Esophagus mucosa (tissue), 1 donor: ENCODE data around the gene DNAH2. TPM values are rescaled to one million over a fixed set of nuclear protein-coding genes. Genes with fewer than 3 reads are reported as not detected.

Source experiments
- ATAC-seq: fragments of 200-7000 bp; cut with Tn5 transposase; one replicate; pipeline ENCODE4 v1.9.1; 2020
- total RNA-seq: library from RNA; stranded (reverse); gene quantifications from one replicate; pipeline ENCODE4 v1.2.4, GENCODE V29; 2023
- donor health status: DM: yes; HTN: yes; CAD: no.

DNAH2 gene
- total RNA-seq, 1 donor from 2014 or later: 0.04 TPM

DNA sequence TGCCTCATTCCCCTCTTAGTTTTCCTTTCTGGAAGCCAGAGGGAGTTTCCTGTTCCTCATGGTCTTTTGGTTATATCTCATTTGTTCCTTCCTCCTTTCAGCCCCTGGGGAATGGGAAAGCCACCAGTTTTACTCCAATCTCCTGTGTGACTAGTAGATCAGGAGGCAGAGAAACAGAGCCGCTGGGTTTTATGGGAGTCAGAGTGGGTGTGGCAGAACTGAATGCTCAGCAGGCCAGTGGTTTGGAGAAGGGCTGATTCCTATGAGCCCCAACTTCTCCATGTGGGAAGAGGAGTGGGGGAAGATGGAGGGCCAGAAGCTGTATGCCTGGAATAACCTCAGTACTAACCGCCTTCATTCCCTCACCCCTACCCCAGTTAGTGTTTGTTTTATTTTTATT is 4.1 kb downstream of the DNAH2 start:
- no peak for ATAC-seq

DNA sequence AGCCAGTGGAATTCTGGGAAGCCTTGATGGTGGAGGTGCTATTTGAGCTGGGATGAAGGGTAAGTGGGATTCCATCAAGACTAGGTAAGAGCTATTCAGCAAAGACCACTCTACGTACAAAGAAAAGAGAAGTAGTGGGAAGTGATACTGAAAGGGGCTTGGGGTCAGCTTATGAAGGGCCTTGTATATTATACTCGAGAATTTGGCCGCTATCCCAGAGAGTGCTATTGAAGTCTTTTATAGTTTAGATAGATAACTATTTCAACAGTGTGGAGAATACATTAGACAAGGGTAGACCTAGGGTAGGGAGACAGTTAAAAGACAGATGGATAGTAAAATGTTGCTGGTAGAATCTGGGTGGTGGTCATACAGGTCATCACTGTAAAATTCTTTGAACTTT is 10.3 kb downstream of the DNAH2 start:
- no peak for ATAC-seq

DNA sequence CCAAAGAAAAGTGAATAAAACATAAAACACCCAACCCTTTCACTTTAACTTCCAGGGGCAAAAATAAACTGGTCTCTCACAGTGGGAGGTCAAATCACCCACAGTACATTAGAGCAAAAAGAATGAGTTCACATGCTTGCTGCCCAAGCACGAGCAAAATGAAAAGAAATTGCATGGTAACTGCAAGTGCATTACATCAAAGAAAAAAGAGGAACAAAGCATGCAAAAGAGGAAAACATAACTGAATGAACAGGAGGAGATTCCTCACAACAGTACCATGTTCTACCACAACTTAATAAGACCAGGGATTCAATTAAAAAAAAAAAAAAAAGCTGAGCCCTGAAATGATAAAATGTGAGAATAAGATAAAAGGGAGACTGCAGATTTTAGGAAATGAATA is 12.3 kb downstream of the DNAH2 start:
- ATAC-seq: no peak

DNA sequence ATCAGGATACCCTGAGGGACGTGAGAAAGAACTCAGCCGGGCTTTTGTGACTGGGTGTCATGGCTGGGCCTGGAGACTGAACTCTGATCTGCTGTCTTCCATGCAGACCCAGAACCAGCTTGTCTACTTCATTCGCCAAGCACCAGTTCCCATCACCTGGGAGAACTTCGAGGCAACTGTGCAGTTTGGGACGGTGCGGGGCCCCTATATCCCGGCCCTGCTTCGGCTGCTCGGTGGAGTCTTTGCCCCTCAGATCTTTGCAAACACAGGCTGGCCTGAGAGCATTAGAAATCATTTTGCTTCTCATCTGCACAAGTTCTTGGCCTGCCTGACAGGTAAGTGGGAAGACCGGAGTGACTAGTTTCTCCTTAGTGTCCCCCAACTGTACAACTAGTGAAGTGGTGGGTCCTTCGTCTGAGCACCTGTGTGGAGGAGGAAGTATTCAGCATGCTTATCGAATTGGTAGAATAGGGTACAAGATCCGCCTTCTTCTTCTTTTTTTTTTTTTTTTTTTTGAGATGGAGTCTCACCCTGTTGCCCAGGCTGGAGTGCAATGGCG is 15.5 kb downstream of the DNAH2 start:
- ATAC-seq: no peak

DNA sequence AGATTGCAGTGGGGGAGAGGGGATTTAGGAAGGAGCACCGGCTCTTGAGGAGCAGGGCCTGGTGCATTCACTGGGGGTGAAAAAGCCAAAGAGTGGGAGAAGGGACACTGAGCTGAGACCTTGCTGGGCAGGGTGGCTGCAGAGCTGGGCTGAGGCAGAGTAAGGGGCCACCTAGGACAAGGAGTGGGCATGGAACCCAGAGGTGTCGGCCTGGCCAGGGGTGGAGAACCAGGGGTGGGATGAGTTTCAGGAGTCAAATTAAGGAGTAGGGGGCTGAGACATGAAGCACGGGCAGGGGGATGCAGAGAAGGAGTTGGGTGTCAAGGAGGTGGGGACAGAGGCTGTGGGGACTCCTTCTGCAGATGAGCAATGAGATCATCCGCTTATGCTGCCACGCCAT is 20.1 kb downstream of the DNAH2 start:
- ATAC-seq: no peak

DNA sequence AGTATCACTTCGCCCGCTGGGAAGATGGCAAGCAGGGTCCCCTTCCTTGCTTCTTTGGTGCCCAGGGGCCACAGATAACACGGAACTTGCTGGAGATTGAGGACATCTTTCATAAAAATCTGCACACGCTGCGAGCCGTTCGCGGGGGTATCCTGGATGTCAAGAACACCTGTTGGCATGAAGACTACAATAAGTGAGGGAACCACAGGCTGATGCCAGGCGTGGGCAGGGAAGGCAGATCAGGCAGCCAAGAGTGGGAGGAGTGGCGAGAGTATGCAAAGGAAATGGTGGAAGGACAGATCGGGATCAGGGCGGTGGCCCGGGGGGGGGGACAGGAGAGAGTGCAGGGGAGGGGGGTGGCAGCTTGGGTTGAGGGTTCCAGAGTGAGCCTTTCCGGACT is 22.2 kb downstream of the DNAH2 start:
- no peak for ATAC-seq

DNA sequence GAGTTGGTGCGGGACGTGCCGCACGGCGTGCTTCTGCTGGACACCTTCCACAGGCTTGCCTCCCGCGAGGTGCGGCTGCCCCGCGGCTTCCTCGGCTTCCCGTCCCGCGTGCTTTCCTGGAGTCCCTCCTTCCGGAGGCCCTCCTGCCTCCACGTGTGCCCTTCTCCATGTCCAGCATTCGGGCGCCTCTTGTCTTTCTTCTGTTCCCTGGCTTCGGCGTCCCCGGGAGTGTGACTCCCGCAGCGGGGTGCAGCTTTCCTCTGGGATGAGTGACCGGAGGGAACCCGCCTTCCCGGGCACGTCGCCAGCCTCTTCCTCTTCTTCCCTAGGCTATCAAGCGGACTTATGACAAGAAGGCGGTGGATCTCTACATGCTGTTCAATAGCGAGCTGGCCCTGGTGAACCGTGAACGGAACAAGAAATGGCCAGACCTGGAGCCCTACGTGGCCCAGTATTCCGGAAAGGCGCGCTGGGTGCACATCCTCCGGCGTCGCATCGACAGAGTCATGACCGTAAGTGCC is 23.0 kb downstream of the DNAH2 start:
- ATAC-seq: no peak

DNA sequence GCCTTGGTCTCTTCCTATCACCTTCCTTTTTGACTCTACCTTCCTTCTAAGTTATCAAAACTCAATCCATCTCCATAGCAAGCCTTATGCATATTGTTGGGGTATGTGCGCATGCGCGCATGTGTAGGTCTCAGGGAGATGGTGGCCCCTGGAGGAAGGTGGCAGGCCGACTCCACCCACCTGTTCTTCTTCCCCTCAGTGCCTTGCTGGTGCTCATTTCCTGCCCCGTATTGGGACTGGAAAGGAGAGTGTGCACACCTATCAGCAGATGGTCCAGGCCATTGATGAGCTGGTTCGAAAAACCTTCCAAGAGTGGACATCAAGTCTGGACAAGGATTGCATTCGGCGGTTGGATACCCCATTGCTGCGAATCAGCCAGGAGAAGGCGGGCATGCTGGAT is 25.2 kb downstream of the DNAH2 start:
- no peak for ATAC-seq

DNA sequence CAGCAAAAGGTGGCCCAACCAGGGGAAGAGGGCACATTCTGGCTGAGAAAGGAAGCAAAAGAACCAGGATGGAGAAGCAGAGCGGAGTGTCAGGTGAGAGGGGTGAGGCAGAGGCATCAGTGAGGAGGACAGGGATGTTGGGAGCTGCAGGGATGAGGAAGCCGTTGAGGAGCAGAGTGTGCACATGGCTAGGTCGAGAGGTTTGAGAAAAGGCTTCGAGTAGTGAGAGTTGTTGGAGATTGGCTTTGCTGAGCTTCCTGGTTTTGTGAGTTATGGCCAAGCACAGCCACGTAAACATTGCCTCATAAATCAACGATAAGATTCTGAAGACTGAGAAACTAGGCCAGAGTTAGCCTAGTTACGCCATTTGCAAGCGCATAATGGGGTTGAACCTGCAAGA is 26.9 kb downstream of the DNAH2 start:
- ATAC-seq: no peak

DNA sequence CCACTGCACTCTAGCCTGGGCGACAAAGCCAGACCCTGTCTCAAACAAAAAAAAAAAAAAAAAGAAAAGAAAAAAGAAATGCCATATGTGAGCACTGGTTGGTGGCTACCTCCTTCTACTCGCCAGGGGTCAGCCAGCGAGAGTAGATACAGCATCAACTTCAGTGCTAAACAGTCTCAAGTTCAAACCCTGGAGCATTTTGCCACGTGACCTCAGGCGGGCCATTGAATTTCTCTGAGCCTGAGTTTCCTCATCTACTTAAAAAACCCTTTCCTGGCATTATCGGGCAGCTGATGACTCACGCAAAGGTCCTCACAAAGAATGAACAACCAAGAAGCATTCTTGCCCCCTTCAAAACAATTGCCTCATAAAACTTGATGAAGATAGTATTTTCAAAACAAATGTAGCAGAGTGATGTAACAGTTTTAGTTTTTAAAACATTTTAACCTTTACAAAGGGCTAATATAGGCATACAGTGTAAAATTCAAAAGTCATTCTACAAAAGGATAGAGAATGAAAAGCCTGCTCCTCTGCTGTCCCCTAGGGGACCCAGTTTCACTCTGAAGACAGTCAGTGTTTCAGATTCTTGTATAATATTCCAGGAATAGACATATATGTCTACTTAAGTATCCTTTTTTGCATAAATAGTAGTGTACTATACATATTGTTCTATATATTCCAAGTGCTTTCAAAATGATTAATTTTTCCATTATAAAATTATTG is 28.4 kb downstream of the DNAH2 start:
- peak; percentile 34 for ATAC-seq

DNA sequence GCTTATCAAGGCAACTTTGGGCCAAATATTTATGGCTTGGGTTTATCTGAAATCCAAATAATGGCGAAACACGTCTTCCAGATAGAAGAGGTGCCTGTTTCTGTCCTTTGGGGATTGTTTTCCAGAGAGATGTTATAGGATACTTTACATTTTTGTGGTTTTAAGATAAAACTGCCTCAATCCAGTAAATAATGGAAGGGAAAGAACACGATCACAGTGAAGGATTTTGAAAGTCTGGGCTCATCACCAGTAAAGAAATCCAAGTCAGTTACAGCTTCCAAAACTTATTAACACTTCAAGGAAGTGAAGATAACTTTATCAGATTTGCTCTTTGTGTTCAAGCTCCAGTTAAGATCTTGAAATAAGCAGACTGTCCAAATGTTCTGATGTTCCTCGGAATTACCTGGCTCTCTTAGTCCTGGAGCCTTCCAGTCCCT is 30.1 kb downstream of the DNAH2 start:
- no peak for ATAC-seq

DNA sequence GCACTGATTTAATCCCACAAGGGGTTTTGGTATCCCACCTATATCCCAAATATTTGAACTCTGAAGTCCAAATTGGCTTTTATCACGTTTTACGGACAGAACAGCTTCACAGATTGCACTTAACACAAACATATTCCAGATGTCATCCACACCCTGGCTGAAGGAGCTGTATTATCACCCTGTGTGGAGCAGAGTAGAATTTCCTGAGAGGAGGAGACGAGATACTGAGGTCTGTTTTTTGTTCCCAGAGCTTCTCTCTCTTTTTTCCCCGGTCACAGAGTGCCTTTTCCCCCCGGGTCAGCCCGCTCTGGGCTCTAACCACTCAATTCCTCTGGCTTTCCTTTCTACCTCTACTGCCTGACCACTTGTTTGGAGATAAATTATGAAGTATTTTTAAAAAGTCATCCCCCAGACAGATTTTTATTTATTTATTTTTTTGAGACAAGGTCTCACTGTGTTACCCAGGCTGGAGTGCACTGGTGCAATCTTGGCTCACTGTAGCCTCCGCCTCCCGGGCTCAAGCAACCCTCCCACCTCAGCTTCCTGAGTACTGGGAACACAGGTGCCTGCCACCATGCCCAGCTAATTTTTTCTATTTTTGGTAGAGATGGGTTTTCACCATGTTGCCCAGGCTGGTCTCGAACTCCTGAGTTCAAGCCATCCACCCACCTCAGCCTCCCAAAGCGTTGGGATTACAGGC is 30.7 kb downstream of the DNAH2 start:
- no peak for ATAC-seq

DNA sequence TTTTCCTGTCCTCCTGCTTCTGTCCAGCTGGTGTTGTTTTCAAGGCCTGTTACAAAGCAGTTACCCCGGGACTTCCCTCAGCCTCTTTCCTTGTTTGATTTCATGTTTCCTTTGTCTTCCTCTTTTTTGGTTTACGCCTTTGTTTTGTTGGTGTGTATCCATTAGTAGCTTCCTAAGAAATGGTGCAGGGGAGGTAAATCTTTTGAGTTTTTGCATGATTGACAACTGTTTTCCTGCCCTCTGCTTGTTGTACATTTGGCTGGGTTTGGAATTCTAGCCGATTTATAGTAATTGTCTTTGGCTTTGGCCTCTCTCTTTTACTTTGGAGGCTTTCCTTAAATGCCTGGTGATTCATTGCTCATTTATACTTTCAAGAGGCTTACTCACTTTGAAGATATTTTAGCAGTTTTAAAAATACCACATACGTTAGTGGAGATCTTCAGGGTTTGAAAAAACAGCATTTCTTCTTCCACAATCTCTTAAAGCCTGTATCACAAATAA is 32.8 kb downstream of the DNAH2 start:
- no peak for ATAC-seq

DNA sequence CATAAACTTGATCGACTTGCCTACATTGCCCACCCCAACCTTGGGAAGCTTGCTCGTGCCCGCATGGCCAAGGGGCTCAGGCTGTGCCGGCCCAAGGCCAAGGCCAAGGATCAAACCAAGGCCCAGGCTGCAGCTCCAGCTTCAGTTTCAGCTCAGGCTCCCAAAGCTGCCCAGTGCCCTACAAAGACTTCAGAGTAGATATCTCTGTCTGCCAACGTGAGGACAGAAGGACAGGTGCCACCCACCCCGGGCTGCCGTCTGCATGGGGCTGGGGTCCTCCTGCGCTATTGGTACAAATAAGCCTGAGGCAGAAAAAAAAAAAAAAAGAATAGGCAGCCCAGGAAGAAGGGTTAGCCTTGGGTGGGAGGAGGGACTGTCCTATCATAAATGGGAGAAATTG is 37.1 kb downstream of the DNAH2 start:
- no peak for ATAC-seq

DNA sequence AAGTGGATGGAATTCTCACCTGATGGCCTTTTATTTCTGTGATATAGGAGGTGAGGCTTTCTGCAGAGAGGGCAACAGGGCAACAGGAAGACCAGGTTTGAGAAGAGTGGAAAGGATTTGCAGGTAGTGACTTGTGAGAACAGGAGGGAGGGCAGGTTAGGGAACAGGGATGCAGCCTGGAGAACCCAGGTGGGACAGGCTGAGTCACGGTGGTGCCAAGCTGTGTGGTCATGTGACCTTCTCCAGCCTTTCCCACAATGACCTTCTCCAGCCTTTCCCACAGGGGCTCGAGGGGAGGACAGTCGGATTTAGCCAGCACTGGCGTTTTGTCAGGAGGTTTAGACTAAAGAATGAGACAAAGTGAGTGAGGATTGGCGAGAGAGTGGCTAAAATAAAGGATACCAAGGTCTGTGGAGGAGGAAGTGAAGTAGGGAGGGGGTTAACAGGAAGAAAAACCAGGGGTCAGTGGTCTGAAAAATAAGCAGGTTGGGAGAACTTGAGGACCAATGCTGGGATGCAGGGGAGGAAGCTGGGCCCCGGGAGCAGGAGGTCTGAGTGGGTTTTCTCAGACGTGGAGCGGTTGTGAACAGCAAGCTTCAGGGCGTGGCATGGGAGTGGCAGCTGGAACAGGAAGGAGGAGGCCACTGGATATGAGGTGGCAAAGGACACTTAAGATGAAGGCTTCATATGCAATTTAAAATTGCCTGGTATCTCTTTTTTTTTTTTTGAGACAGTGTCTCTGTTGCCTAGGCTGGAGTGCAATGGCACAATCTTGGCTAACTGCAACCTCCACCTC is 37.7 kb downstream of the DNAH2 start:
- ATAC-seq: peak; percentile 94

DNA sequence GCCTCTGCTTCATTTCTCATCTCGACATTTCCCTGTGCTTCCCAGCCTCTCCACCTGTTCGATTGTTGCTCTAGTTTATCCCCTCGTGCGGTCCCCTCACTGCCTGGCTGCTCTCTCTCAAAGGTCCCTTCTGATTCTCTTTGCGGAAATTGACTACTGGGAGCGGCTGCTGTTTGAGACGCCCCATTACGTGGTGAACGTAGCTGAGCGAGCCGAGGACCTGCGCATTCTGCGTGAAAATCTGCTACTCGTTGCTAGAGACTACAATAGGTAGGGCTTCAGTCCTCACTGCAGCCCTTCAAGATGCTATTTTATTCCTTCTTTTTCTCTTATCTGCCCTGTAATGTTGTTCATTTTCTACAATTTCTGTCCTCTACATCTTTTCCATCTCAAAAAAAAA is 39.4 kb downstream of the DNAH2 start:
- no peak for ATAC-seq

DNA sequence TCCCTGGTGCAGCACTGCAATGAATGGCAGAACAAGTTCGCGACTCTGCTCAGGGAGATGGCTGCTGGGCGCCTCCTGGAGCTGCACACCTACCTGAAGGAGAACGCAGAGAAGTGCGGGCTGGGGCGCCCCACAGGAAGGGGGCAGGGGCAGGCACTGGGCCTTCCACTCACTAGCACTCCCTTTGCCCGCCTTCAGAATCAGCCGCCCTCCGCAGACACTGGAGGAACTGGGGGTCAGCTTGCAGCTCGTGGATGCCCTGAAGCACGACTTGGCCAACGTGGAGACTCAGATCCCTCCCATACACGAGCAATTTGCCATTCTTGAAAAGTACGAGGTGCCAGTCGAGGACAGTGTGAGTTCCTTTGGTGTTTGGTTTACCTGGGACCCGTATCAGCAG is 46.4 kb downstream of the DNAH2 start:
- ATAC-seq: no peak

DNA sequence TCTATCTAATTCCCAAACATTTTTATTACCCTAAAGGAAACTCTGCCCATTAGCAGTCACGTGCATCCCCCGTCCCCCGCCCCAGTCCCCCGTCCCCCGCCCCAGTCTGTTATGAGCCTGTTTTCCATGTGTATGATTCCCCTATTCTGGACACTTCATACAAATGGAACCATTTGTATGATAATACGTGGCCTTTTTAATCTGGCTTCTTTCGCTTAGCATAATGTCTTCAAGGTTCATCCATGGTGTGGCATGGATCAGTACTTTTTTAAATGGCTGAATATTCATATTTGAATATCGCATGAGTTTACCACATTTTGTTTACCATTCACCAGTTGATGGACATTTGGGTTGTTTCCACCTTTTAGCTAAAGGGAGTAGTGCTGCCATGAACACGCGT is 49.5 kb downstream of the DNAH2 start:
- no peak for ATAC-seq

DNA sequence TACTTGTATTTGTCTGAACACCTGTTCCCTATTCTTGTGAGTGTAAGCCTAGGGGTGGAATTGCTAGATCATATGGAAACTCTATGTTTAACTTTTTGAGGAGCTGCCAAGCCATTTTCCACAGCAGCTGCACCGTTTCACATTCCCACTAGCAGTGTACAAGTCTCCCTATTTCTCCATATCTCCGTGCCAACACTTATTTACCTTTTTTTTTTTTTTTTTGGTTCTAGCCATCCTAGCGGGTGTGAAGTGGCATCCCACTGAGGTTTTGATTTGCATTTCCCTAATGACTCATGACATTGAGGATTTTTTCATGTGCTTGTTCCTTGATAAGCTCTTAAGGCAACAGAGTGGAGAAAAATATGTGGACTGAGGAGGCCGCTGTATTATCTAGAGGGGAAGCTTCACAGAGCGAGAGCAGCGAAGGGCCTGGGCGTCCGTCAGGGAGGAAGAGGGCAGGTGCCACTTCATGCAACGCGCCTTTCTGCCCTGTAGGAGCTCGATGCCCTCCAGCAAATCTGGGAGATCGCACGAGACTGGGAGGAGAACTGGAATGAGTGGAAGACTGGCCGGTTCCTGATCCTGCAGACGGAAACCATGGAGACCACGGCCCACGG is 50.0 kb downstream of the DNAH2 start:
- no peak for ATAC-seq

DNA sequence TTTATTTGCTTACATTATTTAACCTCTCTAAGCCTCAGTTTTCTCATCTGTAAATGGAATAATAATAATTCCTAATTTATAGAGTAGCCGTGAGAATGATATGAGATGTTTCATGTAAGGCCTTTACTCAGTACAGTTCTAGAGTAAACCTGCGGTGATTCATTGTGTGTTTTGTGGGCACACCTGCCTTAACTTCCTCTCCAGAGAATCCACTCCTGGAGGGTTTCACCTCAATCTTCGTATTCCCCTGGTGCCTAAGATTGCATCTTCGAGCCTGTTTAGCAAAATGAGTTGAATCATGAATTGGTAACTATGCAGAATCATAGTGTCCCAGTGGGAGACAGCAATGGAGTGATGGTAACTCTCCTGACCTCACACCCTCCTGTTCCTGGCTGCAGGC is 52.3 kb downstream of the DNAH2 start:
- no peak for ATAC-seq

DNA sequence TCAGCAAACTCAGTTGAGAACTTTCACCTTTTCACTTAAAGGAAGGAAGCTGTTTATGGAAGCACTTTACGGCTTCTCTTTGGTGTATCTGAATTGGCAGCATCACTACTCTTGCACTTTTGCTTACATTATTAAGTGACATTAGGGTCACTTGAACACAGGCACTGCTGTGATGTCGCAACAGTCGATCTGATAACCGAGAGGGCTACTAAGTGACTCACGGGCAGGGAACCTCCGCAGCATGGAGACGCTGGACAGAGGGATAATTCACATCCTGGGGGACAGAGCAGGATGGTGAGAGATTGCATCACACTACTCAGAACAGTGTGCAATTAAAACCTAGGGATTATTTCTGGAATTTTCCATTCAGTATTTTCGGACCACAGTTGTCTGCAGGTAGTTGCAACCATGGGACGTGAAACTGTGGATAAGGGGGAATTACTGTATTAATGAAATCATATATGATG is 56.5 kb downstream of the DNAH2 start:
- no peak for ATAC-seq

DNA sequence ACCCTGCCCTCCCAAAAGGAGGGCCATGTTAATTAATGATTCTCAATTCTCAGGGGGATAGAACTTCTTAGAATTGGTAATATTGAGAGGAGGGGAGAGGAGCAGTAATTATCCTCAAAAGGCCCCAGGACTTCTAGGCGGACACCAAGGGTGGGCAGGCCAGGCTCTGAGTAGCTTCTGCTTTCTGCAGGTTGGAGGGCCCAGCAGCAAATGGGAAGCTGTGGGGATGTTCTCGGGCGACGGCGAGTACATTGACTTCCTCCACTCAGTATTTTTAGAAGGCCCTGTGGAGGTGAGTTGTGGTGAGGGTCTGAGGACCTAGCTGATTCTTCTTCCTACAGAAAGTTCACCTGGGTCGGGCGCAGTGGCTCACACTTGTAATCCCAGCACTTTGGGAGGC is 57.5 kb downstream of the DNAH2 start:
- no peak for ATAC-seq
